Measurements from ENCODE around the gene TAAR5.
"Not testable (repeated sequence)": the region's sequence is repeated elsewhere in the genome, so short reads cannot be mapped to it uniquely, and the experiment has no call there.

The TAAR5 gene, protein sequence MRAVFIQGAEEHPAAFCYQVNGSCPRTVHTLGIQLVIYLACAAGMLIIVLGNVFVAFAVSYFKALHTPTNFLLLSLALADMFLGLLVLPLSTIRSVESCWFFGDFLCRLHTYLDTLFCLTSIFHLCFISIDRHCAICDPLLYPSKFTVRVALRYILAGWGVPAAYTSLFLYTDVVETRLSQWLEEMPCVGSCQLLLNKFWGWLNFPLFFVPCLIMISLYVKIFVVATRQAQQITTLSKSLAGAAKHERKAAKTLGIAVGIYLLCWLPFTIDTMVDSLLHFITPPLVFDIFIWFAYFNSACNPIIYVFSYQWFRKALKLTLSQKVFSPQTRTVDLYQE

DNA sequence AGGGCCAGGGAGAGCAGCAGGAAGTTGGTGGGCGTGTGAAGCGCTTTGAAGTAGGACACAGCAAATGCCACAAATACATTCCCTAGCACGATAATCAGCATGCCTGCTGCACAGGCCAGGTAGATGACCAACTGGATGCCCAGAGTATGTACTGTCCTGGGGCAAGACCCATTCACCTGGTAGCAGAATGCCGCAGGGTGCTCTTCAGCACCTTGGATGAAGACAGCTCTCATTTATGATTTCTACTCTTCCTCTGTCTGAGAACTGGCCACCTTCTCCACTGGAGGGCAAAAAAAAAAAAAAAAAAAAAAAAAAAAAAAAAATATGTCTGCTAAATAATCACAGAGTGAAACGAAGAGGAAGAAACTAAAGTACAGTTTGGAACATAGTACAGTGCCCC is at the start of gene TAAR5:
TAAR5 (minus strand) TSS at position 288 of the 400 bp plus-strand sequence; CDS start at position 233, 55 bp downstream.
- DNase-seq (ENCODE audit: low read depth in 2 of 2), result no peak

DNA sequence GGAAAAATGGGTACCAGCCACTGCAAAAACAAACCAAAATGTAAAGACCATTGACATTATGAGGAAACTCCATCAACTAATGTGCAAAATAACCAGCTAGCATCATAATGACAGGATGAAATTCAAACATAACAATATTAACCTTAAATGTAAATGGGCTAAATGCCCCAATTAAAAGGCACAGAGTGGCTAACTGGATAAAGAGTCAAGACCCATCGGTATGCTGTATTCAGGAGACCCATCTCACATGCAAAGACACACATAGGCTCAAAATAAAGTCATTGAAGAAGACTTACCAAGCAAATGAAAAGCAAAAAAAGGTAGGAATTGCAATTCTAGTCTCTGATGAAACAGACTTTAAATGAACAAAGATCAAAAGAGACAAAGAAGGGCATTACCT is 47.6 kb upstream of the TAAR5 start:
- not testable (repeated sequence) for DNase-seq (ENCODE audit: low read depth in 2 of 2)

DNA sequence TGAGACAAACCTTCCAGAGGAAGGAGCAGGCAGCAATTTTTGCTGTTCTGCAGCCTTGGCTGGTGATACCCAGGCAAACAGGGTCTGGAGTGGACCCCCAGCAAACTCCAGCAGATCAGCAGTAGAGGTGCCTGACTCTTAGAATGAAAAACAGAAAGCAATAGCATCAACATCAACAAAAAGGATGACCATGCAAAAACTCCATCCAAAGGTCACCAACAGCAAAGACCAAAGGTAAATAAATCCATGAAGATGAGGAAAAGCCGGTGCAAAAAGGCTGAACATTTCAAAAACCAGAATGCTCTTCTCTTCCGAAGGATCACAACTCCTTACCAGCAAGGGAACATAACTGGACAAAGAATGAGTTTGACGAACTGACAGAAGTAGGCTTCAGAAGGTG is 46.4 kb upstream of the TAAR5 start:
- not testable (repeated sequence) for DNase-seq (ENCODE audit: low read depth in 2 of 2)

DNA sequence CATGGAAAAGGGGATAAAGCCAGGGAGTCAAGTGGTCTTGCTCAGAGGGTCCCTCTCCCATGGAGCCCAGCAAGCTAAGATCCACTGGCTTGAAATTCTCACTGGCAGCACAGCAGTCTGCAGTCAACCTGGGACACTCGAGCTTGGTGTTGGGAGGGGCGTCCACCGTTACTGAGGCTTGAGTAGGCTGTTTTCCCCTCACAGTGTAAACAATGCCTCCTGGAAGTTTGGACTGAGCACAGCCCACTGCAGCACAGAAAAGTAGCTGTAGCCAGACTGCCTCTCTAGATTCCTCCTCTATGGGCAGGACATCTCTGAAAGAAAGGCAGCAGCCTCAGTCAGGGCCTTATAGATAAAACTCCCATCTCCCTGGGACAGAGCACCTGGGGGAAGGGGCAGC is 45.7 kb upstream of the TAAR5 start:
- not testable (repeated sequence) for DNase-seq (ENCODE audit: low read depth in 2 of 2)

DNA sequence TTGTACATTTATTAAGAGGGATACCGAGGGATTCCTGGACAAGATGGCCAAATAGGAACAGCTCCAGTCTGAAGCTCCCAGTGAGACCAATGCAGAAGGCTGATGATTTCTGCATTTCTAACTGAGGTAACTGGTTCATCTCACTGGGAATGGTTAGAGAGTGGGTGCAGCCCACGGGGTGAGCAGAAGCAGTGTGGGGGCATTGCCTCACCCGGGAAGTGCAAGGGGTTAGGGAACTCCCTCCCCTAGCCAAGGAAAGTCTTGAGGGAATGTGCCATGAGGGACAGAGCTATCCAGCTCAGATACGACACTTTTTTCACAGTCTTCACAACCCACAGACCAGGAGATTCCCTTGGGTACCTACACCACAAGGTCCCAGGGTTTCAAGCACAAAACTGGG is 45.3 kb upstream of the TAAR5 start:
- DNase-seq (ENCODE audit: low read depth in 2 of 2), result no peak

DNA sequence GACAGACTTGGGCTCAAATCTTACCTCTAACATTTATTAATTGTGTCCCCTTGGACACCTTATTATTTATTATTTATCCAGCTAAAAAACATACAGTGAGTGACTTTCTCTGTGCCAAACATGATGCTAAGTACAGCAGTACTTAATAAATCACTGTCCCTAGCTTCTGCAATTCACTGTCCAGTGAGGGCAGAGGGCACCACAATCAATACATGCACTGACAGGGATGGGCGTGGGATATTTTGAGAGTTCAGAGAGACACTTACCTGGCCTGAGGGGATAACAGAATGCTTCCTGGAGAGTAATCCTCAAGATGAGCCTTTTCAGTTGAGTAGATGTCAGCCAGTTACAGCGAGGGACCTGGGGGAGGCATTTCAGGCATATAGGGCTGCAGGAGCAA is 43.8 kb upstream of the TAAR5 start:
- no peak for DNase-seq (ENCODE audit: low read depth in 2 of 2)

DNA sequence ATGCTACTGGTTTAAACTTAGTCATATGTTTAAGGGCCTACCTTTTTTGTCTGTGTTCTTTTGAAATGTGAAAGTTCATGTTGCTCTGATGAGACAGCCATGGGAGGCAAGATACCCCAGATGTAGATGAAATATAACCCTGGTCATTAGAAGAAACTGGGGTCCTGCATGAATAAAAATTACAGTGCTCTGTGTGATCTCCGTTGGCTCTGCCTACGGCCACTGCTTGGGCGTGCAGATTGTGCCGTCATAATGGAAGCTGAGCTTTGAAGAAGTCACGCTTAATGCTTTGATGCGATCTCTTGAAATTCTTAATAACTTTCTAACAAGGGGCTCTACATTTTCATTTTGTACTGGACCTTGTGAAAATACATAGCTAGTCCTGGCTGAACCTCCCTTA is 34.6 kb upstream of the TAAR5 start, which contains the start of gene TAAR2:
TAAR2 (minus strand) TSS at position 101 of the 400 bp plus-strand sequence; CDS start at position 101, 0 bp downstream.
- no peak for DNase-seq (ENCODE audit: low read depth in 2 of 2)

DNA sequence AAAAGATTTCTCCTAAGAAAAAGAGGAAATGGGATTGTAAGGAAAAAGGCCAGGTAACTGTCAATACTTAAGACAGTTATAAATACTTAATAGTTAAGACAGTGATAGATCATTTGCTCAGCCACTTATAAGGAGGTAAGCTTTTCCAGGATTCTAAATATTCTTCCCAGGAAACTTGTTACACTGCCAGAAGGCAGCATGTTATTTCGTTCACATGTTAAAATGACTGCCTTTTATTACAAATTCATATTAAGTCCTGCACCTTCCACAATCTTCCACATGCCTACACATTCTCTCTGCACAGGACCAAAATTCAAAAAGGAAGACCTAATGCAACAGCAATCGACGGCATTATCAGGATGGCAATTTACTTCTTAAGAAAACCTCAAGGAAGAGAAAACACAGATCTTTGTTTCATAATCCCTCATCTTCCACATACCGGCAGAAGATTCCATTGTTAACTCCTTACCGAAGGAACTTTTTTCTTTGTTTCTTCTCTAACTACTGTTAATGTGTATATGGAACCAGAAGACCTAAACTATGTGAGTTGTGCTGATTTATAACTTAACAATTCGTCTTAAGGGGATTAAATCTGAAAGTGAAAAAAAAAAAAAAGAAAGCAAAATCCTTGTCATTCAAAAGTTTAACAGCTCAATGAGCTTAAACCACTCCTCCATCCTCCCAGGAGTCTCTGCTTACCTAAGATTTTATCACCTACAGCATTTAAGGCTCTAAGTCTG is 33.7 kb upstream of the TAAR5 start:
- no peak for DNase-seq (ENCODE audit: low read depth in 2 of 2)

DNA sequence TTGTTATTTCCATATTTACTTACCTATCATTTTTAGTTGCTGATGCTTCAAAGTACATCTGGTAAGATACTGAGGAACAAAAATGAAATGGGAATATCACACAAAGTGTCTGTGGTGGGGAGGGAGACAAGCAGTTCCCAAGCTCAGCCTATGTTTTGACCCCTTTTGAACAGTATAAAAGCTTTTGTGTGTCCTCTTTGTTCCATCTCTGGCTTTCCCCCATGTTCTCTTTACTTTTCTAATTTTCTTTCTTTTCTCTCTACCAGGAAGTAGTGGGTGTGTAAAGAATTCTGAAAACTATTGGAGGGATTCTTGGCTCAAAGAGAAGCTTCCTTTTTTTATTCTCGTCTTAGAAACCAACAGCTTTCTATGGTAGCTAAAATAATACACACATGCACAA is 27.1 kb upstream of the TAAR5 start:
- no peak for DNase-seq (ENCODE audit: low read depth in 2 of 2)

DNA sequence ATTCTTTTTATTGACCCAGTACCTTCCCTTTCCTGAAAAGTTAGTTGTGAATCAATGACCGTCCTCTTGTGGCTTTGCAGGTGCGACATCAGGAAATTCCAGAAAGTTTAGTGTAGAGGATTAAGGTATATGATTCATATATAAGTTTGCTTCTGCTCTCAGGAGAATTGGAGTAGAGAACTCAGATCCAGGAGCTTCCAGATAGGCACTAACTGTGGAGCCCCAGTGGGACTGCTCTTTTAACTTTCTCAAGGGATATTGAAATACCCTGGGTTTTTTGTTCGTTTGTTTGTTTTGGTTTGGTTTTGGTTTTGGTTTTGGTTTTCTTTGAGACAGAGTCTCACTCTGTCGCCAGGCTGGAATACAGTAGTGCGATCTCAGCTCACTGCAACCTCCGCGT is 25.0 kb upstream of the TAAR5 start:
- no peak for DNase-seq (ENCODE audit: low read depth in 2 of 2)

DNA sequence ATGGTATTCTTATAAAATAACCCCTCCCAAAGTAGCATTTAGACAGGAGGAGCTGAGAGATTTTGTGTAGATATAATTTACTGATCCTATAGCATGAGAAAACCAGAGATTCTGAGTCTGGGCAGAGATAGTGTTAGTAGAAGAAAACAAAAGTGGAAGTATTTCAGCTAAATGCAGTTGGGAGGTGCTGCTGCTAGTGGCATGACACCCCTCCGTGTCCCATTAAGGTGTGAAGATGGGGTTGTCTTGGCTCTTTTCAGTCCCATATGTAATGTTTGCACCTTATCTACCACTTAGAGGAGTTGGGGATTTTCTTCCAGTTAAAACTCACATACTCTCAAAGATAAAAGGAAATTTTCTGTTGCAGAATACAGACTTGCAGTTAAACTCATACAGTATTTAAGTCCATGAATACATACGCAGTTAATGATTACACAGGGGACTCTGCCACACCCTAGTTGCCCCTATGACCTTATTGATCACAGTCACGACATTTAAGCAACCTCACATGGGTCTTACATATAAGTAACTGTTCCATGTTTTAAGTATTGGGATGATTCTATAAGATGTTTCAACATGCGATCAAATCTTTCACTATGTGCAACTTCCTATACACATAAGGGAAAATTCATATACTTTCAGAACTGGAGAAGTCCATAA is 23.0 kb upstream of the TAAR5 start:
- no peak for DNase-seq (ENCODE audit: low read depth in 2 of 2)

DNA sequence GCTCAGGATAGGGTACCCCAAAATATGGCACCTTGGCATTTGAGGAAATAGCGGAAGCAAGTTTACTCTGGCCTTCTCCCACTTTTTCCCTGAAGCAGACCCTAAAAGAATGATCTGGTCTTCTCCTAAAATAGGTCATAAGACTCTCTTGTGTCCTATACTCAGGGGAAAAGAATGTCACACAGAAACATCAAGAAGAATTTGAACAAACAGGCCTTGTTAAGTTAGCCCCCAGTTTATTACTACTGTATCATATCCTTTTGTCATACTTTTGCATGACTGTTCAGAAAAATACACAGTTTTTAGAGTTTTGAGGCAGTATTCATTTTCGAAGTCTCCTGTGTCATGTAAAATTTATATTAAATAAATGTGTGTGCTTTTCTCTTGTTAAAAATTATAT is 22.1 kb upstream of the TAAR5 start:
- no peak for DNase-seq (ENCODE audit: low read depth in 2 of 2)

DNA sequence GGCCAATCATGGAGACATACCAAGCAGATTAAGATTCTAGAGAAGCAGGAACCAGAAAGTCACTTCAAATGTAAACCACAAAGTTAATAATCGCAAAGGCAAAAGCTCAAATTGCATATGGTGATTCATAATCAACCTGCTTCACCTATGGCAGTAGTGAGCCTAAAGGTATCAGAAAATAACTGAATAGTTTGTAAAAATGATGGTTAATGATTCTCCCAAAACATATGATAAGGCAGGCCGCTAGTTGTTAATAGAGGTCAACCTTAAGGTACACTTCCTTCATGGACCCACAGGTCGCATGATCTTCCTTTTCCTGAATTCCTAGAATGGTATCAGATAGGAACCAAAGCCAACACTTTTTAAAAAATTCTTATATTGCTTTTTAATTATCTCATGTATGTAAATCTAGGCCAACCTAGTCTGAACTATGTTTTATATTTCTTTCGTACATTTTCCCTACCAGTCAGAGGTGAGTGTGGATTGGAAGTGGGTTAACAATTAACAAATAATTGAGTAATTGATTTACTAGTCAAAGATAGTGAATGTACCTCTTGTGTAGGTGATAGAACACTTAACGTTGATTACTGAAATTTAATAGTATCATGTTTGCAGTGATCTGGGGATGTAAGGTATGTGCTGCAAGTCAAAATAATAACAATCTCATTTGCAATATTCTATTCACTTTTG is 18.1 kb upstream of the TAAR5 start:
- DNase-seq (ENCODE audit: low read depth in 2 of 2), result no peak

DNA sequence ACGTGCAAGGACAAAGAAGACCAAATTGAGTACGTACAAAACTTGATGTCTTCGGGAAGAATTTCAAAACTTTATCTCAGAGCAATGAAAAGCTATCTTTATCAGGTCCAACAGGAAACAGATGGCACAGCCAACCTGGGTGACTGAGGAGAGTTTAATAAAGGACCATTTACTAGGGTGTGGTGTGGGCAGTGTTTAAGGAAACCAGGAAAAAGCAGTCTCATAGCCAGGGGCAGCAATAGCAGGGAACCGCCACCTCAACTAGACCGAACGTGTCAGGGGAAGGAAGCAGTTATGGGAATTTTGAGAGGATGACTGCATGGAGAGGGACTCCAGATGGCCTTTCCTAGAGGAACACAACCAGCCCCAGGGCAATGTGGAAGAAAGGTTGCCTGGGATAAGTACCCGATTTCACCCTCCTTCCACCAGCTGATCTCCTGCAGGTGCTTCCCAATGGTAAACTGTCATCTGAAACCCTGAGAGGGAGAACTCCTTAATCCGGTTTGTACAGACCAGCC is 15.2 kb upstream of the TAAR5 start:
- DNase-seq (ENCODE audit: low read depth in 2 of 2), result no peak

DNA sequence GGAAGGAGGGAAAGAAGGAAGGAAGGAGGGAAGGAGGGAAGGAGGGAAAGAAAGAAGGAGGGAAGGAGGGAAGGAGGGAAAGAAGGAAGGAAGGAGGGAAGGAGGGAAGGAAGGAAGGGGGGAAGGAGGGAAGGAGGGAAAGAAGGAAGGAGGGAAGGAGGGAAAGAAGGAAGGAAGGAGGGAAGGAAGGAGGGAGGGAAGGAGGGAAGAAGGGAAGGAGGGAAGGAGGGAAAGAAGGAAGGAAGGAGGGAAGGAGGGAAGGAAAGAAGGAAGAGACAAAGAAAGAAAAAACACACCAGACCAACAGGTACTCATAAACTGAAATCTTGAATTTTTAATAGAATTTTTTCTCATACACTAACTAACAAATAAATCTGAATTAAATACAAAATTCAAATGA is 11.4 kb upstream of the TAAR5 start:
- DNase-seq (ENCODE audit: low read depth in 2 of 2), result not testable (repeated sequence)

DNA sequence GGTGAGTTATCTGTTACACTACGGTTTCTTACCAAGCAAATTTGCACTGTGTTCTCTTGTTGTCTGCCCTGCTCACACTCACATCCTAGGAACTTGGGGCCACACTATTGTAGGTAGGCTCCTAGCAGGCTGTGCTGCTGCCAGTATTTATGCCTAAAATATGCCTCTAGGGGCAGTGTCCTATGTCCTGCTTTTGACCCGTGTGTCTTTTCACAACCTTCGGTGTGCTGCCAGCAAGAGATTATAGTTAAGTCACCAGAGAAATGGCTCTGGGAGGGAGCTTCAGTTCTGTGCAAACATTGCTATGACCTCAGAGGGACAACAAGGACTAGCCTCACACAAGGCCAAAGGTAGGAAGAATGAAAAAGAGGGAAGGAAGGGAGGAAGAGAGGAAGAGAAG is 8.9 kb upstream of the TAAR5 start:
- DNase-seq (ENCODE audit: low read depth in 2 of 2), result no peak

DNA sequence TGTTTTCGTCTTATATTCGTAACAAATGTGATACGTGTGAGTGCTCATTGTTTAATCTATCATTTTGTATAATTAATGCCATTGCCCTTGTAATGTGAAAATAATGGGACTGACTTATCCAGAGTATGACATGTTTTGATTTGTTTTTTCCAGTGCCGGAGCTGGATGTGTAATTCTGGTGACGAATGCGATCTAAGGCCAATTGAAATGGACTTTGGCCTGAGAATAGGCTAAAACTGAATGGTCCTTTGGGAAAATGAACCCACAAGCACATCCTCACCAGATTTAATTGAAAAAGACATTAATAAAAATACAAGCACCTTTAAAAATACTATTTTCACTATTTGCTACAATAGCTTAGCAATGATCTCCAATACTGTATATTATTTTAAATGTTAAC is 6.7 kb upstream of the TAAR5 start:
- DNase-seq (ENCODE audit: low read depth in 2 of 2), result no peak

DNA sequence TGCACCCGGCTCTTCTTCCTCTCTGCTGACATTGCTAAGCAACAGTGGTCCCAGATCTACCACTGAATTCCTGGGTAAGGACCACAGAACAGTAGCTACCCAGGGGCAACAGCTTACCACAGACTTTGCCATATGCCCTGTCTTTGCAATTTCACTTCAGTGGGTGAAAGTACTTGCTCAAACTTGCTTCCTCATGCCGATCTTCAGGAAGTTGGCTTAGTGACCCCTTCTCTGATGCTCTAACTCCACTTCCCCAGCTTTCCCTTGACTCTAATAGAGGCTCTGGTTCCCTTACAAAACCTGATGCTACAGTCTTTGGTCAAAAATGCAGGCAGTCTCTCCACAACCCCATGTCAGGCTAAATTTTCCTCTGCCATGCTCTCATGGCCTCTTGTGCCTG is 3.3 kb upstream of the TAAR5 start:
- DNase-seq (ENCODE audit: low read depth in 2 of 2), result no peak

DNA sequence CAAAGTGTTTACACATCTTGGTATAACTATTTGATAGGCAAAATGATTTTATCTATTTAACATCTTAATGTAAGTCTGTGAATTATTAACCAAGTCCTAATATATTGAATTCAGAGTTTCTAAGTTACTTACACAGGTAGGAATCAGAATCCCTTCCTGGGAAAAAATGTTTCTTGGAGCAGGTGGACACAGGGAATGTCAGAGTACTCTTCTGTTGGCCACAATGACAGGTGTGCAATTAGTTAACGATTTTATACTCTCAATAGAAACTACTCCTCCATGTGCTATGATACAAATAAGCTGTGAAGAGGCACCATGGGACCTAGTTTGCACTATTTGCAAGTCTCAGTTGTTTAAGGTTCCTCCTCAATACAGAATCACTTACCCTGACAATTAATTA is 821 bp upstream of the TAAR5 start:
- no peak for DNase-seq (ENCODE audit: low read depth in 2 of 2)

DNA sequence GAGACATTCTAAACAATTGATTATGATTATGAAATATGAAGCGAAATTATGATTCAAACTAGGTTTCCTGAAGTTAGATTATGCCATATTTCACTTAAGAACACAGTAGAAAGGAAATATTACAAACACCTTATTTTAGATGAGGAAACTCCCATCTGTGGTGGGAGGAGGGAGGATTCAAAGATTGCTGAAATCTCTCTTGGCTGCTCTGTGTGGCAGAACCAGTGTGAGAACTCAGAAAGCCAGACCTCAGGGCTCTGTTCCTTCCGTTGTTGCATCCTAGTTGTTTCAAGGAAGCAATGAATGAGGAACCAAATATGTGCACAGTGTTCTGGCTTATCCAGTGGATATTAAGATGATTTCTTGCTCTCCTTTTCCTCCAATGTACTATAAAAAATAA is 2.1 kb downstream of the TAAR5 start:
- DNase-seq (ENCODE audit: low read depth in 2 of 2), result no peak

DNA sequence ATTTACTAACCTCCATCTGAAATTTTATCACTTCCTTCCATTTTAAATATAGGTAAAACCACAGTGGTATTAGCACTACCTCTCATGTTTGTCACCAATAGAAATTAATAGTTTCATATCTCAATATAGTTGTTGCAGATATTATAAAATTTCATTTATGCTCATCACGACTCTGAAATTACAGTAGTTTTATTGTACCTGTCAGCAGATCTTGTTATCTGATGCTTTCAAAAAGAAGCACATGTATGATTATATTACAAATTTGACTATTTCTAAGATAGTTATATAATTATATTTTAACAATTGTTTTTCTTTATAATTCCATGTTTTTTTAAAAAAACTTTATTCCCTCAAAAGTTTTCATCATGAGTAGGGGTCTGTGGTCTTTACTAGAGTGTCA is 4.8 kb downstream of the TAAR5 start:
- no peak for DNase-seq (ENCODE audit: low read depth in 2 of 2)

DNA sequence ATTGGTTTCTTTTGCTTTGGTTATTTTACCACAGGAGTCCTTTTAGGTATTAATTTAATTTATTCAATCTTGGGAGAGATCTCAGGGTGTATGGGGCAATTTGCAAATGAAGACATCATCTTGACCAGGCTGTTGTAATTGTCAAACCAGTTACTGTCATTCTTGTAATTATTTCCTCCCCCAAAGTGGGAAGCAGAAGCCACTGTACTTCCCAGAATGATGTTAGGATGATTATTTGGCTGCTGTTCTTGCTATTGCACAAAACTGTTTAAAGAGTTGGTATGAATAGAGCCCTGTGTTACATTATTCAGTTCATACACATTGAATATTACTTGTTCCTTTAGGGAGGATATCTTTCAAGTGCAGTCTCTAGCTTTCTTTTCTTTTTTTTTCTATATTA is 17.8 kb downstream of the TAAR5 start:
- no peak for DNase-seq (ENCODE audit: low read depth in 2 of 2)
